ENCODE data around the gene ARHGAP45.
"Not testable (repeated sequence)": the region's sequence is repeated elsewhere in the genome, so short reads cannot be mapped to it uniquely, and the experiment has no call there.

The ARHGAP45 gene

DNA sequence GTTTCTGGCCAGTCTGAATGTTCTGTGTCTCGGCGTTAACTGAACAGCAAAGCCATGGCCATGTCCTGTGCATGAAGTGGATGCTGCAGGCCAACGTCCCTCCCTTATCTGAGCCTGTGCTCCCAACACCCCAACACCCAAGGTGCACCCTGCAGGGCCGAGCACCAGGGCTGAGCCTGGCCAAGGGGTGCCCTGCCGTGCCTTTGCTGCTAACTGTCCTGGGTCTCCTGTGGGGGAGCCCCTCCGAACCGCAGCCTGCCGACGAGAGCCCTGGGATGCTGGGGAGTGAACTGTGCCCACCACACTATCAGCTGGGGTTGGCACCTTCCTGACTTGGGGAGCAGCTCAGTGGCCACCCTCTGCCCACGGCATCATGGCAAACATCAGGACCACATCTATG lies 54.4 kb downstream of the ARHGAP45 start:
- no peak for DNase-seq

GRCh38 chr19:1122021-1122971 lies 55.3 kb downstream of the ARHGAP45 start:
- DNase-seq = no peak

GRCh38 chr19:1122972-1123363 lies 56.0 kb downstream of the ARHGAP45 start:
- no peak for DNase-seq

- no peak for DNase-seq
Observed at GRCh38 chr19:1123381-1123780, 56.4 kb downstream of the ARHGAP45 start.

- DNase-seq = no peak
Observed at GRCh38 chr19:1123885-1124677, 57.1 kb downstream of the ARHGAP45 start.

DNA sequence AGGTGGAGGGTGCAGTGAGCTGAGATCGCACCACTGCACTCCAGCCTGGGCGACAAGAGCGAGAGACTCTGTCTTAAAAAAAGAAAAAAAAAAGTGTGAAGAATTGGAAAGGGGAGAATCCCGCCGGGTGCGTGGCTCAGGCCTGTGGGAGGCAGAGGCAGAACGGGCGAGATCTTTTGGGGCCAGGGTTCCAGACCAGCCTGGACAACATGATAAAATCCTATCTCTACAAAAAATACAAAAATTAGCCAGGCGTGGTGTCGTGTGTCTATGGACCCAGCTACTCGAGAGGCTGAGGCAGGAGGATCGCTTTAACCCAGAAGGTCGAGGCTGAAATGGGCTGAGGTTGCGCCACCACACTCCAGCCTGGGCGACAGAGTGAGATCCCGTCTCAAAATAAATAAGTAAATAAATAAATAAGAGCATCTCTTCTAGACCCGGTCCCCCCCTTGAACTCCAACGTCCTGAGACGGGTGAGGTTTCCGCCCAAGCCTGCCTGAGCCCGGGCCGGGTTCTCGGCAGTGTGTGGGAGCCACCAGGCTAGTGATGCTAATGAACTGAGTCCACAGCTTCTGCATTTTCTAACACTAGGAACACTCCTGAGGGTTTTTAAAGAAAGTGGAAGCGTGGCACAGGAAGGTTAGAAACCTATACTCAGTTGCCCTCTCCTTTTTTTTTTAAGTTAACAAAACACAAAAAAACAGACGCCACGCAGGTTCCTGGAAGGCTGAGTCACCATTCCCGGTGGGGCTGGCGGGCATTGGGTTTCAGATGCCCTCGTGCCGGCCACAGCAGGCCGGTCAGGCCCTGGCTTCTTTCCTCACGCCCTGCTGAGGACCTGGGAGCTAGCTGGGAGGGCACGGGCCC lies 58.9 kb downstream of the ARHGAP45 start:
- no peak for DNase-seq

GRCh38 chr19:1126984-1127760 lies 60.2 kb downstream of the ARHGAP45 start:
- DNase-seq = no peak

GRCh38 chr19:1128106-1128505 lies 61.1 kb downstream of the ARHGAP45 start:
- DNase-seq = no peak

DNA sequence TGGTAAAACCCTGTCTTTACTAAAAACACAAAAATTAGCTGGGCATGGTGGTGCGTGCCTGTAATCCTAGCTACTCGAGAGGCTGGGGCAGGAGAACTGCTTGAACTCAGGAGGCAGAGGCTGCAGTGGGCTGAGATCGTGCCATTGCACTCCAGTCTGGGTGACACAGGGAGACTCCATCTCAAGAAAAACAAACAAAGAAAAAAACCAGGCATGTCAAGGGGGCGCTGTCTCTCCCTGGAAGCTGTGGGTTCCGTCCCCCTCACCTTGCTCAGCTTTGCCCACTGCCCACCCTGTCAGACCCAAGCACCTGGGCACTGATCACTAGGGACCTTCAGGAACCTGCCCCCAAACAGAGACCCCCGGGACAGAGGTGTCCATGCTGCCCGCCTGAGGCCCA lies 62.1 kb downstream of the ARHGAP45 start:
- DNase-seq = not testable (repeated sequence)

GRCh38 chr19:1129535-1129934 lies 62.6 kb downstream of the ARHGAP45 start:
- no peak for DNase-seq

DNA sequence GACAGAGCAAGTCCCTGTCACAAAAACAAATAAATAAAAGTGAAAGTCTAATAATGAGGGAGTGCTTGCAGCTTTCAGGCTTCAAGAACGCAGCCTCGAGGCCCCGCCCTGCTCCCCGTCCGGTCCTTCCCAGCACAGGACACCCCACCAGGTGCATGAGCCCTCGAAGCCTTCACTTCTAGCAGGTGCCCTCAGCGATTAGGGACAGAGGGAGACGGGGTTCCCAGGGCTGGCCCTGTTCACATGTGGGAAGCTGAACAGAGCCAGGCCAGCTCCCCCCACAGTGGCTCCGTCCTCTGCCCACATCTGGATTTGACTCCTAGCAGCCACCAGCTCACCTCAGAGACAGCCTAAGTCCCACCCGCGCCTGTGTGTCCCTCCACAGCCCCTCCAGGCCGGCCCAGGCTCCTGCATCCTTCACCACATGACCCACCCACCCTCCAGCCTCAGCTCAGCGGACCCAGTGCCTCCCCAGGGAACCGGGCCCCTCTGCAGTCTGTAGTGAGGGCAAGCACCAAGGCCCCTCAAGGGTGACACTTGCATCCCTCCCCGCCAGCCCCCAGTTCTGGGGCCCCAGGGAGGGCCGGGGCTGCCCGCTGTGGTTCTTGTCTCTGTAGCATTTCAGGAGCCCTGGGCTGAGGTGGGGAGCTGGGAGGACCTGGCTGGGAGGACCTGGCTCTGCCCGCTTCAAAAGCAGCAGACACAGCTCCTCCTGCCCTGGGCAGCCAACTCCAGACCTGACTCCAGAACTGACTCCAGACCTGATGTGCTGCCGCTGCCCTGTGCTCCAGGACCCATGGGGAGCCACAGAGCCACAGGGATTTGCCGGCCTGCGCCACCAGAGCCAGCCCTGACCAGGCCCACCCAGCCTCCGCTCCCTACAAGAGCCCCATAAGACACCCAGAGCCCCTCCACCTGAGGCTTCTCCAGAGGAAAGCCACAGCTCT lies 64.1 kb downstream of the ARHGAP45 start:
- DNase-seq = no peak

DNA sequence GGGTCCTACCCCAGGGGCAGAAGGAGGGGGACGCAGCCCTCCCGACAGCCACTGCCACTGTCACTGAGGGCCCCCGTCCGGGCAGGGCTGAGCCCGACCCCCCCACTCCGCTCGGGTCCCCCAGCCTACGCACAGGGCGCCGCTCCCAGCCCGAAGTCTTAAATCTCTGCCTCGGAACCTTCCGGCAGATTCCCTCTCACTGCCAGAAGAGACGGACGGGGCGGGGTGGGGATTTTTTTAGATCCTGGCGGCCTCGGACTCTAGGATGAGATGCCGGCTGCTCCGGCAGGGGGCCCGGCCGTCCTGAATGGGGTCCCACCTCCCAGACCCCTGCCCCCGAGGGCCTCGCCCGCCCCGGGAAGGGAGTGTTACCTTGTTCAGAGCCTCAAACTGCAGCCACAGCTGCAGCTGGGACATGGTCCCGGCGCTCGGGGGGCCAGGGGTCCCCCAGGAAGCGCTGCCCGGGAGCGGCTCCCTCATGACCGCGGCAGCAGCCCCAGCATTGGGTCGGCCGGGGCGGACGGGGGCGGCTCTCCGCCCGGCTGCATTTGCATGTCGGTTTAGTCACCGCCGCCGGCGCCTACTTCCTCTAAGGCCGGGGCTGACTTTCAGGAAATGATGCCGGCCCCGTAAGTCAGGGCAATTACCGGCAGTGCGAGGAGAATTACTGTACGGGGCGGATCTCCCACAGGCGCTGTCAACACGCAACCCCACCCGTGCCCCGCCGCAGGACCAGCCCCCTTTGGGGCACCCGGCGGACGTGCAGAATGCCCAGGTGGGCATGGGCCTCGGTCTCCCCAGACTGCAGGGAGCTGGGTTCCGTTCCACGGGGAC lies 65.0 kb downstream of the ARHGAP45 start:
- peak; percentile 89 for DNase-seq

DNA sequence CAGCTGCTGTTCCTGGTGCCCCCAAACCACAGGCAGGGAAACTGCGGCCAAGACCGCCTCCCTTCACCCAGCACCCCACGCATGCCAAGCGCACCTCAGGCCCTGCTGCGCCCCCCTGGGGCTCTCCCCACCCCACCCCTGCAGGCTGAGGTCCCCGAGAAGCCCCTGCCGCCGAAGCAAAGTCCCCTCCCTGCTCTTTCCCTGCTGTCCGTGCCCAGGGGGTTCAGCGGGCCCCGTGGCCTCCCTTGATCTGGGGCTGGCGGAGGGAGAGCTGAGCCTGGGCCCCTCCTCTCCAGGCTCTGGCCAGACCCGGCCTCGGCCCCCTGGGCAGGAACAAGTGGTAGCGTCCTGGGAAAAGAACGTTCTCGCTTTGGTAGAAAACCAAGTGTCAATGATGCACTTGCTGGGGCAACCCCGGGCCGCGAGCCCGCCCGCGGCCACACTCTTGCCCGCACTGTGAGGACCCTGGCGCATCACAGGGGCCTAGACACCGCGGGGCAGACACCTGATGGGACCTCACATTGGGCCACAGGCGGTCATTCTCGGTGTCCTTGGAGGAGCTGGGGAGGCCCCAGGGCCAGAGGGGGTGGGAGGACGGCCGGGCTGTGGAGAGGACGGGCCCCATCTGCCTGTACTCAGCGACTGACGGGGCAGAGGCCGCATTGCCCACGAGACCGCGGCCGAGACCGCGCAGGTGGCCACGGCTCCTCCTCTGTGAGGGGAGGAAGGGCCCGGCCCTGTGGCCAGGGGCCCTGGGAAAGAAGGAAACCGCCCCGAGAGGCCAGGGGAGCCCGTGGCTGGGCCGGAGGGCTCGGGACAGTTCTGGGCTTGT lies 65.8 kb downstream of the ARHGAP45 start:
- DNase-seq = no peak

DNA sequence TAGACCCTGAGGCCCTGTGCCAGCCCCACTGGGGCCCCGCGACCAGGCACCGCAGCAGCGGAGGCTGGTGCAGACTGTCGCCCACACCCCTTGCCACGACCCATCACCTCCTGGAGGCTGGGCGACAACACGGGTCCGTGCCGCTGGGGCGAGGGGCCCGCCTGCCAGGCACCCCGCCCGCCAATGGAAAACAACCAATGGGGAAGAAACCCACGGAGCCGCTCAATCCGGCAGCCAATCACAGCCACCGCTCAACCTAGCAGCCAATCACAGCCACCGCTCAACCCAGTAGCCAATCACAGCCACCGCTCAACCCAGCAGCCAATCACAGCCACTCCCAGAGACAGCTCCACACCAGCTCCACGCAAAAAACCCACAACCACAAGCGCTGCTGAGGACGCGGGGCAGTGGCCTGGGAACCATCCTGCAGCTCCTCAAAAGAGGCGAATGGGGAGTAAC lies 66.5 kb downstream of the ARHGAP45 start:
- peak; percentile 73 for DNase-seq

DNA sequence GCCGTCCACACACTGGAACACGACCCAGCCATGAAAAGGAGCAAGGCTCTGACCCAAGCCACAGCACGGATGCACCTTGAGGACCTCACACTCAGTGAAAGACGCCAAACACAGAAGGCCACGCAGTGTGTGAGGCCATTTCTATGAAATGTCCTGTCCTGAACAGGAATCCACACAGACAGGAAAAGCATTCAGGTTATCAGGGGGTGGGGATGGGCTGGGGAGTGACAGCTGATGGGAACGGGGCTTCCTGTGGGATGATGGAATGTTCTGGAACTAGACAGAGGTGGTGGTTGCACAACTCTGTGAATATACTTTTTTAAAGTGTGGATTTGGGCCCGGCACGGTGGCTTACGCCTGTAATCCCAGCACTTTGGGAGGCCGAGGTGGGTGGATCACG lies 67.5 kb downstream of the ARHGAP45 start:
- DNase-seq = no peak

DNA sequence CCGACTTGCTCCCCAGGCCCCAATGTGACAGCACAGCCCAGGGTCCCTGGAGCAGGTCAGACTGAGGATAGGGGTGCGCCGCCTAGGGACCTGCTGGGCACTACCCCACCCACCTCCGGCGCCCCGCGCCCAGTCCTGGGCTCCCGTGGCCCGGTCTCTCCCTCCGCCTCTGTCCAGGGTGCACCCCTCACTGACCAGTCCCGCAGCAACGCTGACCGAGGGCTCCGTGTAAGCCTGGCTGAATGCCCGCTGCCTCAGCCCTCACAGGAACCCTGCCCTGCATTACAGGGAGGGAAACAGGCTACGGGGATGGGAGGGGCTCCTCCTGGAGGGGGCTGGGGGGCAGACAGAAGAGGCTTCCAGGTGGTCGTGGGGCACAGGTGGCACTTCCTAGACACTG lies 68.5 kb downstream of the ARHGAP45 start:
- no peak for DNase-seq

DNA sequence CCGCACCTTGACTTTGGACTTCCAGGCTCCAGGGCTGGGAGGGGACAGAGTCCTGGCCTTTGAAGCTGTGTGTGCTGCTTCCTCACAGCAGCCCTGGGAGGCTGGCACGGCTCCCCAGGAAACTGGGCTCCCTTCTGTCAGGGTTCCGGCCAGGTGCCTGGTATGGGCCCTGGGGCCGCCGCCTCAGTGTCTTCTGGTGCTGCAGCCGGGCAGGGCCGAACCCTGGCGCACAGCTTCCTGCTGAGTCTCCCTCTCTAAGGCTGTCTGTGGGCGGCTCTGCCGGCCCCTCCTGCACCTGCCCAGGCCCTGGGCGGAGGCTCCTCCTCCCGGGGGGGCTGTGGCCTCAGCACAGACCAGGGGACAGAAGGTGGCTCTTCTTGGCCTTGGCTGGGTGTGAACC lies 69.2 kb downstream of the ARHGAP45 start:
- DNase-seq = no peak

Measured in activated CD8-positive, alpha-beta memory T cell treated with anti-CD3 and anti-CD28 coated beads, Interleukin-2, amount 50 U/mL, for 4 hours (primary cell).